ENCODE results near the gene BMP7.
A peak's percentile ranks its signal among the peaks of the same experiment; 100 is the strongest.
"Not testable (repeated sequence)": the region's sequence is repeated elsewhere in the genome, so short reads cannot be mapped to it uniquely, and the experiment has no call there.

The BMP7 gene

GRCh38 chr20:57192311-57192710, 74.1 kb downstream of the BMP7 start:
- no peak for DNase-seq (ENCODE audit: low spot score)
- Histone ChIP-seq H2BK12ac (ENCODE audit: low read length) (no peak overlapping the region), H3K36me3 (replicated peaks in 1 of 2; ENCODE audit: control insufficient read depth in 2 of 2, insufficient read depth in 2 of 2, low read length in 2 of 2) (peaks cover 4 to 77% of the 10 kb centered on the region in 2 donors), H4K8ac (ENCODE audit: low read depth, low read length) (no peak overlapping the region), H4K91ac (ENCODE audit: low read depth, low read length, poor library complexity) (no peak overlapping the region), H2AFZ (ENCODE audit: low read length) (no peak overlapping the region), H2BK120ac (ENCODE audit: low read depth, low read length) (no peak overlapping the region), H2BK15ac (ENCODE audit: low read length) (no peak overlapping the region), H3K4me1 (ENCODE audit: control insufficient read depth in 2 of 2, insufficient read depth in 1 of 2, low read depth in 1 of 2, low read length in 2 of 2) (peaks cover 0 to under 1% of the 10 kb centered on the region in 2 donors), H2AK5ac (ENCODE audit: low read depth, low read length) (no peak overlapping the region), H3K4me2 (ENCODE audit: insufficient read depth, low read length, poor library complexity, severe bottlenecking) (no peak overlapping the region), H3K9me3 (replicated peaks in 1 of 2; ENCODE audit: control insufficient read depth in 2 of 2, insufficient read depth in 1 of 2, low read depth in 1 of 2, low read length in 2 of 2) (no peaks in the 10 kb centered on the region), H3K18ac (ENCODE audit: low read length) (no peak overlapping the region), H3K27me3 (ENCODE audit: control insufficient read depth in 3 of 3, insufficient read depth in 3 of 3, low read depth in 1 of 3, low read length in 3 of 3) (no peaks in the 10 kb centered on the region), H3K23ac (ENCODE audit: low read depth, low read length, poor library complexity) (no peak overlapping the region), H3K4ac (ENCODE audit: low read length) (no peak overlapping the region), H3K14ac (ENCODE audit: low read length) (no peak overlapping the region), H3K79me1 (ENCODE audit: low read depth, low read length) (no peaks in the 10 kb centered on the region), H3K27ac (replicated peaks; ENCODE audit: low read length) (no peak overlapping the region), H2BK5ac (ENCODE audit: low read length) (no peak overlapping the region), H3K9ac (ENCODE audit: low read depth, low read length, poor library complexity) (no peak overlapping the region), H3K4me3 (ENCODE audit: low read length in 2 of 2) (no peak overlapping the region)
- WGBS, 2 donors (ENCODE audit: extremely low coverage in 2 of 2, insufficient read length in 2 of 2, insufficient replicate concordance in 1 of 2): no CpG with 5 or more reads among the region's 6 CpGs

- no CpG with 5 or more reads among the region's 8 CpGs for WGBS, 2 donors (ENCODE audit: extremely low coverage in 2 of 2, insufficient read length in 2 of 2, insufficient replicate concordance in 1 of 2)
Measured at GRCh38 chr20:57191265-57191638, 75.2 kb downstream of the BMP7 start.

GRCh38 chr20:57190536-57191264, 75.7 kb downstream of the BMP7 start:
- Histone ChIP-seq H3K4ac (ENCODE audit: low read length) (no peak overlapping the region), H3K27ac (replicated peaks; ENCODE audit: low read length) (no peak overlapping the region), H3K36me3 (replicated peaks in 1 of 2; ENCODE audit: control insufficient read depth in 2 of 2, insufficient read depth in 2 of 2, low read length in 2 of 2) (peaks cover 4 to 69% of the 10 kb centered on the region in 2 donors), H4K8ac (ENCODE audit: low read depth, low read length) (no peak overlapping the region), H3K14ac (ENCODE audit: low read length) (no peak overlapping the region), H2AFZ (ENCODE audit: low read length) (no peak overlapping the region), H2BK15ac (ENCODE audit: low read length) (no peak overlapping the region), H4K91ac (ENCODE audit: low read depth, low read length, poor library complexity) (no peak overlapping the region), H3K4me1 (ENCODE audit: control insufficient read depth in 2 of 2, insufficient read depth in 1 of 2, low read depth in 1 of 2, low read length in 2 of 2) (no peaks in the 10 kb centered on the region), H3K79me1 (ENCODE audit: low read depth, low read length) (no peaks in the 10 kb centered on the region), H3K23ac (ENCODE audit: low read depth, low read length, poor library complexity) (no peak overlapping the region), H2BK12ac (ENCODE audit: low read length) (no peak overlapping the region), H2AK5ac (ENCODE audit: low read depth, low read length) (no peak overlapping the region), H3K4me3 (ENCODE audit: low read length in 2 of 2) (no peak overlapping the region), H3K9me3 (replicated peaks in 1 of 2; ENCODE audit: control insufficient read depth in 2 of 2, insufficient read depth in 1 of 2, low read depth in 1 of 2, low read length in 2 of 2) (no peaks in the 10 kb centered on the region), H3K4me2 (ENCODE audit: insufficient read depth, low read length, poor library complexity, severe bottlenecking) (no peak overlapping the region), H2BK5ac (ENCODE audit: low read length) (no peak overlapping the region), H3K18ac (ENCODE audit: low read length) (no peak overlapping the region), H3K9ac (ENCODE audit: low read depth, low read length, poor library complexity) (no peak overlapping the region), H2BK120ac (ENCODE audit: low read depth, low read length) (no peak overlapping the region), H3K27me3 (ENCODE audit: control insufficient read depth in 3 of 3, insufficient read depth in 3 of 3, low read depth in 1 of 3, low read length in 3 of 3) (no peaks in the 10 kb centered on the region)
- no peak for DNase-seq (ENCODE audit: low spot score)
- no CpG with 5 or more reads among the region's 17 CpGs for WGBS, 2 donors (ENCODE audit: extremely low coverage in 2 of 2, insufficient read length in 2 of 2, insufficient replicate concordance in 1 of 2)

More at GRCh38 chr20:57191265-57191638, 75.2 kb downstream of the BMP7 start:
- not testable (repeated sequence) for H4K91ac ChIP-seq (ENCODE audit: low read depth, low read length, poor library complexity); H3K4me1 ChIP-seq (ENCODE audit: control insufficient read depth in 2 of 2, insufficient read depth in 1 of 2, low read depth in 1 of 2, low read length in 2 of 2); H3K4ac ChIP-seq (ENCODE audit: low read length); DNase-seq (ENCODE audit: low spot score); H2AK5ac ChIP-seq (ENCODE audit: low read depth, low read length); H3K27ac ChIP-seq (replicated peaks; ENCODE audit: low read length); H3K23ac ChIP-seq (ENCODE audit: low read depth, low read length, poor library complexity); H3K79me1 ChIP-seq (ENCODE audit: low read depth, low read length); H3K18ac ChIP-seq (ENCODE audit: low read length); H3K14ac ChIP-seq (ENCODE audit: low read length); H2BK15ac ChIP-seq (ENCODE audit: low read length); H3K4me2 ChIP-seq (ENCODE audit: insufficient read depth, low read length, poor library complexity, severe bottlenecking); H4K8ac ChIP-seq (ENCODE audit: low read depth, low read length); H3K27me3 ChIP-seq (ENCODE audit: control insufficient read depth in 3 of 3, insufficient read depth in 3 of 3, low read depth in 1 of 3, low read length in 3 of 3); H3K9me3 ChIP-seq (replicated peaks in 1 of 2; ENCODE audit: control insufficient read depth in 2 of 2, insufficient read depth in 1 of 2, low read depth in 1 of 2, low read length in 2 of 2); H2BK12ac ChIP-seq (ENCODE audit: low read length); H2BK120ac ChIP-seq (ENCODE audit: low read depth, low read length); H2BK5ac ChIP-seq (ENCODE audit: low read length); H3K4me3 ChIP-seq (ENCODE audit: low read length in 2 of 2); H2AFZ ChIP-seq (ENCODE audit: low read length); H3K9ac ChIP-seq (ENCODE audit: low read depth, low read length, poor library complexity)
- H3K36me3 ChIP-seq (replicated peaks in 1 of 2; ENCODE audit: control insufficient read depth in 2 of 2, insufficient read depth in 2 of 2, low read length in 2 of 2): peaks cover 4 to 69% of the 10 kb centered on the region in 2 donors

GRCh38 chr20:57189713-57190112, 76.7 kb downstream of the BMP7 start:
- DNase-seq (ENCODE audit: low spot score): no peak
- Histone ChIP-seq H3K27ac (replicated peaks; ENCODE audit: low read length) (no peak overlapping the region), H4K8ac (ENCODE audit: low read depth, low read length) (no peak overlapping the region), H3K4me1 (ENCODE audit: control insufficient read depth in 2 of 2, insufficient read depth in 1 of 2, low read depth in 1 of 2, low read length in 2 of 2) (no peaks in the 10 kb centered on the region), H3K4ac (ENCODE audit: low read length) (no peak overlapping the region), H3K4me3 (ENCODE audit: low read length in 2 of 2) (no peak overlapping the region), H2BK12ac (ENCODE audit: low read length) (no peak overlapping the region), H3K27me3 (ENCODE audit: control insufficient read depth in 3 of 3, insufficient read depth in 3 of 3, low read depth in 1 of 3, low read length in 3 of 3) (no peaks in the 10 kb centered on the region), H2BK5ac (ENCODE audit: low read length) (no peak overlapping the region), H3K79me1 (ENCODE audit: low read depth, low read length) (no peaks in the 10 kb centered on the region), H2BK120ac (ENCODE audit: low read depth, low read length) (no peak overlapping the region), H3K14ac (ENCODE audit: low read length) (no peak overlapping the region), H3K23ac (ENCODE audit: low read depth, low read length, poor library complexity) (no peak overlapping the region), H3K18ac (ENCODE audit: low read length) (no peak overlapping the region), H4K91ac (ENCODE audit: low read depth, low read length, poor library complexity) (no peak overlapping the region), H2BK15ac (ENCODE audit: low read length) (no peak overlapping the region), H2AK5ac (ENCODE audit: low read depth, low read length) (no peak overlapping the region), H2AFZ (ENCODE audit: low read length) (no peak overlapping the region), H3K9me3 (replicated peaks in 1 of 2; ENCODE audit: control insufficient read depth in 2 of 2, insufficient read depth in 1 of 2, low read depth in 1 of 2, low read length in 2 of 2) (peaks cover 0 to 3% of the 10 kb centered on the region in 2 donors), H3K36me3 (replicated peaks in 1 of 2; ENCODE audit: control insufficient read depth in 2 of 2, insufficient read depth in 2 of 2, low read length in 2 of 2) (peaks cover 2 to 62% of the 10 kb centered on the region in 2 donors), H3K4me2 (ENCODE audit: insufficient read depth, low read length, poor library complexity, severe bottlenecking) (no peak overlapping the region), H3K9ac (ENCODE audit: low read depth, low read length, poor library complexity) (peak overlapping the region; percentile 44)
- no CpG with 5 or more reads among the region's 5 CpGs for WGBS, 2 donors (ENCODE audit: extremely low coverage in 2 of 2, insufficient read length in 2 of 2, insufficient replicate concordance in 1 of 2)

Measured in neuronal stem cell (in vitro differentiated cells).